Activated naive CD4-positive, alpha-beta T cell treated with anti-CD3 and anti-CD28 coated beads, Interleukin-2, amount 50 U/mL, for 24 hours (primary cell): ENCODE data around the gene IVL.

ENCODE experiments used
- H3K27ac Mint-ChIP-seq: one replicate; pipeline ENCODE4 v1.8.0; 2021; ENCODE audit warnings: mild to moderate bottlenecking, mixed read lengths
- H3K27me3 Mint-ChIP-seq: one replicate; pipeline ENCODE4 v1.8.0; 2021; ENCODE audit warnings: mixed read lengths
- H3K36me3 Mint-ChIP-seq: one replicate; pipeline ENCODE4 v1.8.0; 2021; ENCODE audit warnings: mixed read lengths
- H3K4me1 Mint-ChIP-seq: one replicate; pipeline ENCODE4 v1.8.0; 2021; ENCODE audit warnings: mixed read lengths
- H3K4me3 Mint-ChIP-seq: one replicate; pipeline ENCODE4 v1.8.0; 2021; ENCODE audit warnings: mild to moderate bottlenecking, mixed read lengths
- H3K9me3 Mint-ChIP-seq: one replicate; pipeline ENCODE4 v1.8.0; 2021; ENCODE audit warnings: mixed read lengths

Gene IVL

GRCh38 chr1:152919071-152919470 is 10.7 kb downstream of the IVL start:
- H3K4me3 Mint-ChIP-seq, result no peak overlapping the region
- H3K4me1 Mint-ChIP-seq, result no peaks in the 10 kb centered on the region
- H3K36me3 Mint-ChIP-seq, result no peaks in the 10 kb centered on the region
- no peak overlapping the region for H3K27ac Mint-ChIP-seq
- no peaks in the 10 kb centered on the region for H3K9me3 Mint-ChIP-seq
- H3K27me3 Mint-ChIP-seq, result peaks cover 20% of the 10 kb centered on the region

- Mint-ChIP-seq H3K27me3 (peaks cover 9% of the 10 kb centered on the region), H3K27ac (no peak overlapping the region), H3K9me3 (no peaks in the 10 kb centered on the region), H3K4me1 (no peaks in the 10 kb centered on the region), H3K36me3 (no peaks in the 10 kb centered on the region), H3K4me3 (no peak overlapping the region)
These were observed 15.8 kb downstream of the IVL start for GRCh38 chr1:152924191-152924590.

- H3K9me3 Mint-ChIP-seq, result no peaks in the 10 kb centered on the region
- no peaks in the 10 kb centered on the region for H3K36me3 Mint-ChIP-seq
- no peak overlapping the region for H3K4me3 Mint-ChIP-seq
- peaks cover 10% of the 10 kb centered on the region for H3K27me3 Mint-ChIP-seq
- no peaks in the 10 kb centered on the region for H3K4me1 Mint-ChIP-seq
- no peak overlapping the region for H3K27ac Mint-ChIP-seq
These were observed 17.7 kb downstream of the IVL start for GRCh38 chr1:152926091-152926490.

- no peak overlapping the region for H3K27ac Mint-ChIP-seq
- H3K36me3 Mint-ChIP-seq, result no peaks in the 10 kb centered on the region
- peaks cover 5% of the 10 kb centered on the region for H3K27me3 Mint-ChIP-seq
- H3K4me3 Mint-ChIP-seq, result no peak overlapping the region
- H3K4me1 Mint-ChIP-seq, result no peaks in the 10 kb centered on the region
- no peaks in the 10 kb centered on the region for H3K9me3 Mint-ChIP-seq
These were observed 20.3 kb downstream of the IVL start for GRCh38 chr1:152928671-152929070.

- H3K36me3 Mint-ChIP-seq, result no peaks in the 10 kb centered on the region
- H3K27me3 Mint-ChIP-seq, result peaks cover 8% of the 10 kb centered on the region
- no peaks in the 10 kb centered on the region for H3K9me3 Mint-ChIP-seq
- no peak overlapping the region for H3K27ac Mint-ChIP-seq
- H3K4me3 Mint-ChIP-seq, result no peak overlapping the region
- H3K4me1 Mint-ChIP-seq, result no peaks in the 10 kb centered on the region
These were observed 23.9 kb downstream of the IVL start for GRCh38 chr1:152932170-152932811.

- Mint-ChIP-seq H3K36me3 (no peaks in the 10 kb centered on the region), H3K4me3 (no peak overlapping the region), H3K4me1 (no peaks in the 10 kb centered on the region), H3K9me3 (no peaks in the 10 kb centered on the region), H3K27ac (no peak overlapping the region), H3K27me3 (peaks cover 8% of the 10 kb centered on the region)
These were observed 24.9 kb downstream of the IVL start for GRCh38 chr1:152933196-152933595.

GRCh38 chr1:152940614-152941013 is 32.3 kb downstream of the IVL start:
- Mint-ChIP-seq H3K4me3 (no peak overlapping the region), H3K4me1 (no peaks in the 10 kb centered on the region), H3K9me3 (no peaks in the 10 kb centered on the region), H3K27ac (no peak overlapping the region), H3K27me3 (peaks cover 9% of the 10 kb centered on the region), H3K36me3 (no peaks in the 10 kb centered on the region)

- Mint-ChIP-seq H3K9me3 (no peaks in the 10 kb centered on the region), H3K27ac (no peak overlapping the region), H3K4me3 (no peak overlapping the region)
These were observed 32.8 kb downstream of the IVL start for GRCh38 chr1:152941037-152941711.

GRCh38 chr1:152942161-152942560 is 33.8 kb downstream of the IVL start:
- H3K4me3 Mint-ChIP-seq, result no peak overlapping the region
- H3K27ac Mint-ChIP-seq, result no peak overlapping the region
- H3K36me3 Mint-ChIP-seq, result no peaks in the 10 kb centered on the region
- no peaks in the 10 kb centered on the region for H3K9me3 Mint-ChIP-seq
- H3K27me3 Mint-ChIP-seq, result peaks cover 14% of the 10 kb centered on the region
- H3K4me1 Mint-ChIP-seq, result no peaks in the 10 kb centered on the region

More at GRCh38 chr1:152941037-152941711, 32.8 kb downstream of the IVL start:
- Mint-ChIP-seq H3K4me1 (no peaks in the 10 kb centered on the region), H3K27me3 (peaks cover 13% of the 10 kb centered on the region), H3K36me3 (no peaks in the 10 kb centered on the region)

GRCh38 chr1:152946248-152946647 is 37.9 kb downstream of the IVL start:
- Mint-ChIP-seq H3K27me3 (peaks cover 13% of the 10 kb centered on the region), H3K9me3 (no peaks in the 10 kb centered on the region), H3K4me1 (no peaks in the 10 kb centered on the region), H3K36me3 (no peaks in the 10 kb centered on the region), H3K27ac (no peak overlapping the region), H3K4me3 (no peak overlapping the region)

GRCh38 chr1:152946651-152947256 is 38.4 kb downstream of the IVL start, which contains the start of gene SPRR5:
Gene SPRR5 (plus strand): TSS chr1:152947206. CDS start chr1:152948555, 1,349 bp downstream.
- H3K27ac Mint-ChIP-seq, result no peak within 1 kb of the TSS
- H3K27me3 Mint-ChIP-seq, result peaks cover 13% of the 10 kb centered on the region
- H3K4me3 Mint-ChIP-seq, result no peak within 1 kb of the TSS
- no peaks in the 10 kb centered on the region for H3K4me1 Mint-ChIP-seq
- H3K9me3 Mint-ChIP-seq, result no peaks in the 10 kb centered on the region
- no peaks in the 10 kb centered on the region for H3K36me3 Mint-ChIP-seq

GRCh38 chr1:152951711-152952110 is 43.4 kb downstream of the IVL start:
- H3K36me3 Mint-ChIP-seq, result no peaks in the 10 kb centered on the region
- H3K27me3 Mint-ChIP-seq, result peaks cover 7% of the 10 kb centered on the region
- H3K27ac Mint-ChIP-seq, result no peak overlapping the region
- no peaks in the 10 kb centered on the region for H3K9me3 Mint-ChIP-seq
- H3K4me1 Mint-ChIP-seq, result no peaks in the 10 kb centered on the region
- no peak overlapping the region for H3K4me3 Mint-ChIP-seq

GRCh38 chr1:152953761-152954160 is 45.4 kb downstream of the IVL start:
- H3K27ac Mint-ChIP-seq, result no peak overlapping the region
- peaks cover 4% of the 10 kb centered on the region for H3K27me3 Mint-ChIP-seq
- H3K4me1 Mint-ChIP-seq, result no peaks in the 10 kb centered on the region
- H3K36me3 Mint-ChIP-seq, result no peaks in the 10 kb centered on the region
- H3K4me3 Mint-ChIP-seq, result no peak overlapping the region
- no peaks in the 10 kb centered on the region for H3K9me3 Mint-ChIP-seq

- peaks cover 4% of the 10 kb centered on the region for H3K27me3 Mint-ChIP-seq
- no peaks in the 10 kb centered on the region for H3K4me1 Mint-ChIP-seq
- no peaks in the 10 kb centered on the region for H3K36me3 Mint-ChIP-seq
- H3K4me3 Mint-ChIP-seq, result no peak overlapping the region
- H3K9me3 Mint-ChIP-seq, result no peaks in the 10 kb centered on the region
- no peak overlapping the region for H3K27ac Mint-ChIP-seq
These were observed 46.1 kb downstream of the IVL start for GRCh38 chr1:152954436-152954835.

- H3K4me3 Mint-ChIP-seq, result no peak overlapping the region
These were observed 49.2 kb downstream of the IVL start for GRCh38 chr1:152957561-152957960.

GRCh38 chr1:152959273-152959672 is 50.9 kb downstream of the IVL start:
- H3K4me1 Mint-ChIP-seq, result no peaks in the 10 kb centered on the region
- no peak overlapping the region for H3K27ac Mint-ChIP-seq
- H3K9me3 Mint-ChIP-seq, result no peaks in the 10 kb centered on the region
- no peak overlapping the region for H3K4me3 Mint-ChIP-seq
- H3K36me3 Mint-ChIP-seq, result no peaks in the 10 kb centered on the region
- peaks cover 2% of the 10 kb centered on the region for H3K27me3 Mint-ChIP-seq

More at GRCh38 chr1:152957561-152957960, 49.2 kb downstream of the IVL start:
- Mint-ChIP-seq H3K4me1 (no peaks in the 10 kb centered on the region), H3K9me3 (no peaks in the 10 kb centered on the region), H3K36me3 (no peaks in the 10 kb centered on the region), H3K27me3 (peaks cover 2% of the 10 kb centered on the region), H3K27ac (no peak overlapping the region)
